H9 (cell line): ENCODE results near the gene DYNLT4. TPM values are rescaled to one million over a fixed set of nuclear protein-coding genes. Genes with fewer than 3 reads are reported as not detected.

Source experiments
- DNase-seq: peaks from one replicate; pipeline ENCODE4 v3.0.0-alpha.2; 2017
- H2AFZ ChIP-seq: one replicate; pipeline ENCODE4 v1.6.1; 2013; ENCODE audit warnings: mild to moderate bottlenecking, low read length, control low read depth, moderate library complexity
- H2AK5ac ChIP-seq: 2 replicates; pipeline ENCODE4 v1.6.1; 2013; ENCODE audit warnings: low read length, control low read depth, mixed read lengths; ENCODE audit not compliant: insufficient read length
- H2BK120ac ChIP-seq: one replicate; pipeline ENCODE4 v1.6.1; 2013; ENCODE audit warnings: low read depth, mild to moderate bottlenecking, low read length, control low read depth, inconsistent platforms; ENCODE audit not compliant: poor library complexity, severe bottlenecking
- H2BK12ac ChIP-seq: 2 replicates; pipeline ENCODE4 v1.6.1; 2013; ENCODE audit warnings: low read length, control low read depth, mixed read lengths, low read depth; ENCODE audit not compliant: insufficient read length
- H2BK15ac ChIP-seq: 2 replicates; pipeline ENCODE4 v1.6.1; 2013; ENCODE audit warnings: low read depth, low read length, control low read depth
- H2BK20ac ChIP-seq: one replicate; pipeline ENCODE4 v1.6.1; 2013; ENCODE audit warnings: low read depth, mild to moderate bottlenecking, low read length, control low read depth, inconsistent platforms; ENCODE audit not compliant: poor library complexity, severe bottlenecking
- H2BK5ac ChIP-seq: 2 replicates; pipeline ENCODE4 v1.6.1; 2013; ENCODE audit warnings: low read length, control low read depth, mixed read lengths; ENCODE audit not compliant: insufficient read length
- H3K14ac ChIP-seq: 2 replicates; pipeline ENCODE4 v1.6.1; 2013; ENCODE audit warnings: low read length, control low read depth; ENCODE audit not compliant: insufficient read depth
- H3K18ac ChIP-seq: 2 replicates; pipeline ENCODE4 v1.6.1; 2013; ENCODE audit warnings: low read depth, mild to moderate bottlenecking, mixed read lengths, low read length, control low read depth; ENCODE audit not compliant: insufficient read length
- H3K23ac ChIP-seq: 2 replicates; pipeline ENCODE4 v1.6.1; 2013; ENCODE audit warnings: low read length, control low read depth, mixed read lengths, low read depth; ENCODE audit not compliant: insufficient read length
- H3K23me2 ChIP-seq: 2 replicates; pipeline ENCODE4 v1.6.1; 2013; ENCODE audit warnings: low read depth, mild to moderate bottlenecking, mixed read lengths, low read length, control low read depth; ENCODE audit not compliant: insufficient read length, poor library complexity, severe bottlenecking
- H3K27ac ChIP-seq: 2 replicates; pipeline ENCODE4 v1.5.1; 2013; ENCODE audit warnings: low read length, control low read depth, mixed read lengths, low read depth; ENCODE audit not compliant: insufficient read length
- H3K27me3 ChIP-seq: 2 replicates; pipeline ENCODE4 v1.6.1; 2013; ENCODE audit warnings: low read length, control low read depth, inconsistent platforms; ENCODE audit not compliant: insufficient read depth
- H3K4ac ChIP-seq: 2 replicates; pipeline ENCODE4 v1.6.1; 2013; ENCODE audit warnings: low read depth, mild to moderate bottlenecking, control low read depth, inconsistent platforms, low read length, moderate library complexity
- H3K4me1 ChIP-seq: 2 replicates; pipeline ENCODE4 v1.6.1; 2013; ENCODE audit warnings: low read length, control low read depth, inconsistent platforms; ENCODE audit not compliant: insufficient read depth
- H3K4me2 ChIP-seq: 2 replicates; pipeline ENCODE4 v1.6.1; 2013; ENCODE audit warnings: low read length, control low read depth, mixed read lengths; ENCODE audit not compliant: insufficient read length, insufficient read depth
- H3K56ac ChIP-seq: 2 replicates; pipeline ENCODE4 v1.6.1; 2013; ENCODE audit warnings: low read depth, mild to moderate bottlenecking, mixed read lengths, low read length, control low read depth; ENCODE audit not compliant: insufficient read length
- H3K79me1 ChIP-seq: 2 replicates; pipeline ENCODE4 v1.6.1; 2013; ENCODE audit warnings: low read depth, mild to moderate bottlenecking, moderate library complexity, low read length, control low read depth, inconsistent platforms; ENCODE audit not compliant: insufficient read depth, poor library complexity, severe bottlenecking
- H3K79me2 ChIP-seq: 2 replicates; pipeline ENCODE4 v1.6.1; 2013; ENCODE audit warnings: low read length, control low read depth, inconsistent platforms; ENCODE audit not compliant: insufficient read depth
- H3K9ac ChIP-seq: 2 replicates; pipeline ENCODE4 v1.6.1; 2013; ENCODE audit warnings: low read length, control low read depth, mixed read lengths; ENCODE audit not compliant: insufficient read length; ENCODE audit errors: extremely low read depth
- H3K9me3 ChIP-seq: one replicate; pipeline ENCODE4 v1.6.1; 2013; ENCODE audit warnings: low read depth, low read length, inconsistent platforms; ENCODE audit not compliant: control insufficient read depth
- H3T11ph ChIP-seq: one replicate; pipeline ENCODE4 v1.6.1; 2013; ENCODE audit warnings: mild to moderate bottlenecking, low read length, control low read depth, inconsistent platforms
- H4K20me1 ChIP-seq: one replicate; pipeline ENCODE4 v1.6.1; 2013; ENCODE audit not compliant: control insufficient read depth, insufficient read length, insufficient read depth
- H4K5ac ChIP-seq: 2 replicates; pipeline ENCODE4 v1.6.1; 2013; ENCODE audit warnings: low read depth, mild to moderate bottlenecking, mixed read lengths, low read length, control low read depth; ENCODE audit not compliant: insufficient read length
- H4K8ac ChIP-seq: replicated peaks from 2 replicates; pipeline ENCODE4 v1.6.1; 2013; ENCODE audit warnings: low read length, control low read depth, mixed read lengths, low read depth; ENCODE audit not compliant: insufficient read length
- H4K91ac ChIP-seq: 2 replicates; pipeline ENCODE4 v1.6.1; 2013; ENCODE audit warnings: low read depth, mild to moderate bottlenecking, moderate library complexity, mixed read lengths, low read length, control low read depth; ENCODE audit not compliant: insufficient read length
- H3K27ac Mint-ChIP-seq, 3 experiments: 2 replicates in 2 of 3; 3 replicates in 1 of 3; pipeline ENCODE4 v1.8.0; 2020 to 2021; ENCODE audit warnings: mixed read lengths in 3 of 3, mild to moderate bottlenecking in 1 of 3, moderate library complexity in 1 of 3
- H3K27me3 Mint-ChIP-seq: 2 replicates; pipeline ENCODE4 v1.8.0; 2021; ENCODE audit warnings: low read depth, mild to moderate bottlenecking, moderate library complexity, mixed read lengths
- H3K36me3 Mint-ChIP-seq, 3 experiments: 2 replicates in 2 of 3; 3 replicates in 1 of 3; pipeline ENCODE4 v1.8.0; 2020 to 2021; ENCODE audit warnings: low read depth in 3 of 3, mixed read lengths in 3 of 3; ENCODE audit not compliant: insufficient read depth in 1 of 3
- H3K4me1 Mint-ChIP-seq, 2 experiments: 2 replicates each; pipeline ENCODE4 v1.8.0; 2020; ENCODE audit warnings: mixed read lengths in 2 of 2
- H3K4me3 Mint-ChIP-seq, 2 experiments: 2 replicates in 1 of 2; 3 replicates in 1 of 2; pipeline ENCODE4 v1.8.0; 2020 to 2021; ENCODE audit warnings: mild to moderate bottlenecking in 2 of 2, mixed read lengths in 2 of 2, moderate library complexity in 1 of 2
- H3K9me3 Mint-ChIP-seq, 2 experiments: 2 replicates in 1 of 2; 3 replicates in 1 of 2; pipeline ENCODE4 v1.8.0; 2020; ENCODE audit warnings: mild to moderate bottlenecking in 2 of 2, mixed read lengths in 2 of 2, moderate library complexity in 1 of 2
- whole genome bisulfite sequencing: extraction: QIAGEN DNeasy Blood & Tissue Kit; methylation state at CpG from one replicate; pipeline ENCODE4 v1.1.7; 2013; ENCODE audit warnings: missing lambda C conversion rate, low lambda C conversion rate, mixed read lengths; ENCODE audit not compliant: insufficient read length; ENCODE audit errors: extremely low coverage; 5-methylcytosine and 5-hydroxymethylcytosine counted together
- total RNA-seq: library from RNA; stranded (reverse); gene quantifications from 2 replicates; pipeline ENCODE4 v1.2.1, GENCODE V29; 2021
- TF ChIP-seq, protein P1 (sequence below): fragments of 200-600 bp; sonication (generic); conservative IDR thresholded peaks from 3 replicates; pipeline ENCODE4 v1.8.0; 2021; ENCODE audit warnings: antibody characterized with exemption, mild to moderate bottlenecking

DYNLT4 gene
- total RNA-seq, 1 experiment from 2014 or later = not detected

DNA sequence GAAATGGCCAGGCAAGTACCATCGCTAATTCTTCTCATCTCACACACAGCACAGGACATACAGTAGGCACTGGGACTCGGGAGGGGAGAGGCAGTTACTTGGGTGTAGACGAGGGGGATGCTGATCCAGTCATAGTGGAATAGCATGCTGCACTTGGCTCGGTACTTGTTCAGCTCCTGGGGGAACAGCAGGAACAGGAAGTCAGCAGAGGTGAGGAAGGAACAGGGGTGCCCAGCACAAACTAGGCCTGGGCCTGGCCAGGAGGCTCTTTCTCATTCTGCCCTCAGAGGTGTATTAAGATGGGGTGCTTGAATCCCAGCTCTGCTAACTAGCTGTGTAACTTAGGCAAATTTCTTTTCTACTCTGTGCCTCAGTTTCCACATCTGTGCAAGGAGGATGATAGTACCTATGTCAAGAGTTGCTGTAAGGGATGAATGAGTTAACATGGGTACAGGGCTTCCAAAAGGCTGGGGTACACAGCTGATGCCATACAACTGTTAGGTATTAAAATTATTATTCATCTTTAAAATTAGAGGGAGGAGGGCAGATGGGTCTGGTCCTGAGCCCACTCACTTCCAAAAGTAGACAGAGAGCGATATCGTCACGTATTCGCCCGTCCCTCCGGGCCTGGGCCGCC is 21.5 kb downstream of the DYNLT4 start:
- H3K14ac ChIP-seq = no peak overlapping the region; the same call in 1 of the 2 replicates
- no peak overlapping the region for H2BK15ac ChIP-seq
- TF ChIP-seq, protein P1, sequence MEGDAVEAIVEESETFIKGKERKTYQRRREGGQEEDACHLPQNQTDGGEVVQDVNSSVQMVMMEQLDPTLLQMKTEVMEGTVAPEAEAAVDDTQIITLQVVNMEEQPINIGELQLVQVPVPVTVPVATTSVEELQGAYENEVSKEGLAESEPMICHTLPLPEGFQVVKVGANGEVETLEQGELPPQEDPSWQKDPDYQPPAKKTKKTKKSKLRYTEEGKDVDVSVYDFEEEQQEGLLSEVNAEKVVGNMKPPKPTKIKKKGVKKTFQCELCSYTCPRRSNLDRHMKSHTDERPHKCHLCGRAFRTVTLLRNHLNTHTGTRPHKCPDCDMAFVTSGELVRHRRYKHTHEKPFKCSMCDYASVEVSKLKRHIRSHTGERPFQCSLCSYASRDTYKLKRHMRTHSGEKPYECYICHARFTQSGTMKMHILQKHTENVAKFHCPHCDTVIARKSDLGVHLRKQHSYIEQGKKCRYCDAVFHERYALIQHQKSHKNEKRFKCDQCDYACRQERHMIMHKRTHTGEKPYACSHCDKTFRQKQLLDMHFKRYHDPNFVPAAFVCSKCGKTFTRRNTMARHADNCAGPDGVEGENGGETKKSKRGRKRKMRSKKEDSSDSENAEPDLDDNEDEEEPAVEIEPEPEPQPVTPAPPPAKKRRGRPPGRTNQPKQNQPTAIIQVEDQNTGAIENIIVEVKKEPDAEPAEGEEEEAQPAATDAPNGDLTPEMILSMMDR = no peak
- WGBS = no CpG with 5 or more reads among the region's 11 CpGs
- H3K79me1 ChIP-seq = no peaks in the 10 kb centered on the region
- peaks cover 9% of the 10 kb centered on the region for H3K23me2 ChIP-seq
- no peak overlapping the region for H4K8ac ChIP-seq
- no peaks in the 10 kb centered on the region for H3K27me3 ChIP-seq
- no peak overlapping the region for H4K5ac ChIP-seq
- H3K4me3 Mint-ChIP-seq = peak overlapping the region; percentile 62 to 76; a peak in 4 of 5 replicates
- H3T11ph ChIP-seq = no peak overlapping the region
- H3K79me2 ChIP-seq = no peaks in the 10 kb centered on the region
- no peak overlapping the region for H3K27ac Mint-ChIP-seq
- H4K91ac ChIP-seq = no peak overlapping the region
- H3K4ac ChIP-seq = no peak overlapping the region
- no peaks in the 10 kb centered on the region; a peak in 1 of 5 replicates for H3K9me3 Mint-ChIP-seq
- no peak overlapping the region for H3K56ac ChIP-seq
- H3K4me1 Mint-ChIP-seq = peaks cover 26 to 36% of the 10 kb centered on the region in 2 experiments
- no peak overlapping the region for H2AFZ ChIP-seq
- H3K27ac ChIP-seq = no peak overlapping the region
- no peak overlapping the region for H2AK5ac ChIP-seq
- no peak overlapping the region for H2BK12ac ChIP-seq
- no peak overlapping the region for H3K9ac ChIP-seq
- no peaks in the 10 kb centered on the region for H3K4me1 ChIP-seq
- H3K4me2 ChIP-seq = peak overlapping the region; percentile 51
- DNase-seq = no peak
- H2BK20ac ChIP-seq = no peak overlapping the region
- H3K9me3 ChIP-seq = no peaks in the 10 kb centered on the region
- peak overlapping the region; percentile 58 for H3K18ac ChIP-seq
- no peak overlapping the region for H2BK120ac ChIP-seq
- no peak overlapping the region for H3K23ac ChIP-seq
- H3K27me3 Mint-ChIP-seq = peaks cover 12% of the 10 kb centered on the region
- H2BK5ac ChIP-seq = no peak overlapping the region
- H3K36me3 Mint-ChIP-seq = peaks cover 0 to 18% (median 5%) of the 10 kb centered on the region in 3 experiments; a peak in 5 of 7 replicates
- no peaks in the 10 kb centered on the region for H4K20me1 ChIP-seq
